Chondrocyte (in vitro differentiated cells): ENCODE results near the gene RAB3GAP2. TPM values are rescaled to one million over a fixed set of nuclear protein-coding genes. Genes with fewer than 3 reads are reported as not detected.

Experiments
- DNase-seq: peaks from one replicate; pipeline ENCODE4 v3.0.0; 2021; ENCODE audit warnings: mixed read lengths, low spot score
- H3K27ac Mint-ChIP-seq: one replicate; pipeline ENCODE4 v1.8.0; 2021; ENCODE audit warnings: mild to moderate bottlenecking, moderate library complexity, mixed read lengths; ENCODE audit not compliant: unreplicated experiment
- H3K27me3 Mint-ChIP-seq: 2 replicates; pipeline ENCODE4 v1.8.0; 2021; ENCODE audit warnings: low read depth, mixed read lengths
- H3K36me3 Mint-ChIP-seq: 2 replicates; pipeline ENCODE4 v1.8.0; 2021; ENCODE audit warnings: low read depth, mixed read lengths
- H3K4me1 Mint-ChIP-seq: 2 replicates; pipeline ENCODE4 v1.8.0; 2021; ENCODE audit warnings: low read depth, mild to moderate bottlenecking, mixed read lengths
- H3K4me3 Mint-ChIP-seq: one replicate; pipeline ENCODE4 v1.8.0; 2021; ENCODE audit warnings: mild to moderate bottlenecking, moderate library complexity, mixed read lengths; ENCODE audit not compliant: unreplicated experiment
- H3K9me3 Mint-ChIP-seq: 2 replicates; pipeline ENCODE4 v1.8.0; 2021; ENCODE audit warnings: low read depth, mixed read lengths
- total RNA-seq: library from RNA; stranded (reverse); gene quantifications from 3 replicates; pipeline ENCODE4 v1.2.1, GENCODE V29; 2021
- TF ChIP-seq, protein P1 (sequence below): fragments of 200-600 bp; sonication (generic); IDR thresholded peaks from 2 replicates; pipeline ENCODE4 v1.5.0; 2021; ENCODE audit warnings: antibody characterized with exemption, mild to moderate bottlenecking, moderate library complexity

RAB3GAP2 gene
- total RNA-seq, 1 donor from 2014 or later: 47.5 TPM

DNA sequence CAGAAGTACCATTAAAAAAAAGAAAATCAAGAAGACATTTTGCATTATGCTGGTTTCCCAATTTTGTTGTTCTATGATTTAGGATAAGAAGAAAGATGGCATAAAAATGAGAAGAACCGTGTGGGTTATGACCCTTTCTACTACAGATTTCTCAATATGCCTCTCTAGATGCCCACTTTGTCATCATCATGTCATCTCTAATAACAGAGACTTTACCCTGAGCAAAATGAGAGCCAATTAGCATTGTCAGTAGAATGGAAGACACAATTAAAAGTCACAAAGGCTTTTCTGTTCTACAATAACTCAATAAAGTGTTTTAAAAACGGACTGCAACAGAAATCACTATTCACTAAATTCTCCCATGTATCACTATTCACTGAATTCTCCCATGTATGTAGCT lies 85.5 kb downstream of the RAB3GAP2 start:
- DNase-seq: no peak
- no peaks in the 10 kb centered on the region for H3K9me3 Mint-ChIP-seq
- H3K4me1 Mint-ChIP-seq: peaks cover 36% of the 10 kb centered on the region
- no peak overlapping the region for H3K4me3 Mint-ChIP-seq
- H3K36me3 Mint-ChIP-seq: peaks cover 16% of the 10 kb centered on the region
- H3K27ac Mint-ChIP-seq: no peak overlapping the region
- no peaks in the 10 kb centered on the region for H3K27me3 Mint-ChIP-seq
- TF ChIP-seq, protein P1, sequence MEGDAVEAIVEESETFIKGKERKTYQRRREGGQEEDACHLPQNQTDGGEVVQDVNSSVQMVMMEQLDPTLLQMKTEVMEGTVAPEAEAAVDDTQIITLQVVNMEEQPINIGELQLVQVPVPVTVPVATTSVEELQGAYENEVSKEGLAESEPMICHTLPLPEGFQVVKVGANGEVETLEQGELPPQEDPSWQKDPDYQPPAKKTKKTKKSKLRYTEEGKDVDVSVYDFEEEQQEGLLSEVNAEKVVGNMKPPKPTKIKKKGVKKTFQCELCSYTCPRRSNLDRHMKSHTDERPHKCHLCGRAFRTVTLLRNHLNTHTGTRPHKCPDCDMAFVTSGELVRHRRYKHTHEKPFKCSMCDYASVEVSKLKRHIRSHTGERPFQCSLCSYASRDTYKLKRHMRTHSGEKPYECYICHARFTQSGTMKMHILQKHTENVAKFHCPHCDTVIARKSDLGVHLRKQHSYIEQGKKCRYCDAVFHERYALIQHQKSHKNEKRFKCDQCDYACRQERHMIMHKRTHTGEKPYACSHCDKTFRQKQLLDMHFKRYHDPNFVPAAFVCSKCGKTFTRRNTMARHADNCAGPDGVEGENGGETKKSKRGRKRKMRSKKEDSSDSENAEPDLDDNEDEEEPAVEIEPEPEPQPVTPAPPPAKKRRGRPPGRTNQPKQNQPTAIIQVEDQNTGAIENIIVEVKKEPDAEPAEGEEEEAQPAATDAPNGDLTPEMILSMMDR: no peak

DNA sequence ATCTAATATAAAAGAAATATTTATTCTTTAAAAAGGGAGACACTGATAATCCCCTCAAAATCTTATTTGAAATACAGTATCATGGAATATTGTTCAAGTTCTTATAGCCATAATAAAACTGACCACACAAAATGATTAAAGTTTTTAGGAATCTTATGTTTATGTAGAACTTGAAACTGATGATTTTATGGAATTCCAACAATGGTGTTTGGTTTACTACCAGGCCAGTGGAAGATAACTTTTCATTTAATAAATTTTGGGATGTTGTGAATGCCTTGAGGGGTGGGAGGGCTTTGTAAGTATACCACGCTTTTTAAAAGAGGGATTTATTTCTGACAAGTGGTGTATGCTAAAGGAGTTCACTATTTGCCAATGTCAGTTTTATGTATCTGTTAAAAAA lies 87.7 kb downstream of the RAB3GAP2 start:
- Mint-ChIP-seq H3K4me3 (no peak overlapping the region), H3K27ac (peak overlapping the region; percentile 86), H3K36me3 (peaks cover 24% of the 10 kb centered on the region)

DNA sequence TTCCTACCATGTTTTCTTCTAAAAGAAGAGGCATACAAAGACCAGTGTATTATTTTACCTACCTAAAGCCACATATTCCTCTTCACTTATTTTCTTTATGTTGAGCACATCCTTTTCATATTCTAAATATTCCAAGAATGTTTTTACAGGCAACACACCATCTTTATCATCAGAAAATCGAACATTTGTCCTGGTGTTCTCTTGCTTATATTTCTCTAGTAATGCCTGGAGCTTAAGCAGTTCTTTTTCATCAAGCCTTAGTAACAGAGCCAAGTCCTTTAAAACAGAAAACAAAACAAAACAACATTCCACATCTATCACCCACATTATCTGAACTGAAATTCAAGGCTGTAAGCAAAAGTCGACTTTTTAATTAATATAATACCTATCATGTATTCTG lies 89.6 kb downstream of the RAB3GAP2 start:
- TF ChIP-seq, protein P1: no peak
- no peak for DNase-seq
- Mint-ChIP-seq H3K4me1 (peaks cover 54% of the 10 kb centered on the region), H3K36me3 (peaks cover 20% of the 10 kb centered on the region), H3K4me3 (no peak overlapping the region), H3K27ac (peak overlapping the region; percentile 69), H3K9me3 (peaks cover 3% of the 10 kb centered on the region), H3K27me3 (no peaks in the 10 kb centered on the region)

More for the DNA sequence above, 87.7 kb downstream of the RAB3GAP2 start:
- no peak for DNase-seq
- H3K9me3 Mint-ChIP-seq: peaks cover under 1% of the 10 kb centered on the region
- H3K4me1 Mint-ChIP-seq: peaks cover 51% of the 10 kb centered on the region
- no peaks in the 10 kb centered on the region for H3K27me3 Mint-ChIP-seq
- TF ChIP-seq, protein P1: no peak

DNA sequence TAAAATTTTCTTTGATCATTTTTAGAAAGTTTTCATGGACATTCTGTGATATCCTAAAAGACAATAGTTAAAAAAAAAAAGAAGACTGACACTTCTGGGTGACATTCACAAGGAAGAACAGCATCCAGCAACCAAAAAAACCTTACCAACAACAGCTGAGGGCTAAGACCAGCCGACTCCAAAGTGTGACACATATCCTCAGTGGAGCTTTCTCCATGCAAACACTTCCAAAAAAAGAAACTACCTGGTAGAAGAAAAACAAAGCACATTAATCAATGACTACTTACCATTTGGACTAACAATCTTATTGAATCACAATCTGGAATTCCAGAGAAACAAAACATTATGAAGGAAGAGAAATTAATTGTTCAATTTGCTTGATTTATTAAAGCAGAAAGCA lies 90.1 kb downstream of the RAB3GAP2 start:
- Mint-ChIP-seq H3K36me3 (peaks cover 19% of the 10 kb centered on the region), H3K9me3 (peaks cover 3% of the 10 kb centered on the region), H3K27me3 (no peaks in the 10 kb centered on the region), H3K4me1 (peaks cover 54% of the 10 kb centered on the region), H3K4me3 (no peak overlapping the region), H3K27ac (peak overlapping the region; percentile 69)
- DNase-seq: no peak
- TF ChIP-seq, protein P1: no peak

DNA sequence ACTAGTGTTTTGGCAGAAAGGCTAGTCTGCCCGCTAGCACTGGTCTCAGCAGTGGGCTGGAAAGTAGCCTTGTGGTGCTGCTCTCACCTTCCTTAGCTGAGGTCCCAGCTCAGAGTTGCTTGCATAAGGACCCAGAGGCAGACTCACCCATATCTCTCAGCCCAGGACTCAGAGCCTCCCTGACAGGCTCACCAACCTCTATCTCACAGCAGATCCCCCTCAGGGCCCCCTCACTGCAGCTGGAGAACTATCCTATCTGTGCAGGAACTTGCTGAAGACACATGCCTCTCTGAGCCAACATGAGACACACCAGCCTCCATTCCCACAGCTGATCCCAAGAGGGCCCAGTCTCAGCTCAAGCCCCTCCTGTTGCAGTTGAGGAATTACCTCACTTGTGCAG lies 95.7 kb downstream of the RAB3GAP2 start:
- no peak for DNase-seq
- Mint-ChIP-seq H3K36me3 (peaks cover 24% of the 10 kb centered on the region), H3K9me3 (peaks cover 3% of the 10 kb centered on the region), H3K4me3 (no peak overlapping the region), H3K27ac (no peak overlapping the region), H3K4me1 (peaks cover 16% of the 10 kb centered on the region), H3K27me3 (no peaks in the 10 kb centered on the region)
- TF ChIP-seq, protein P1: no peak
